GM21723 (cell line): ENCODE results near the gene MAP4K5.
"Not testable (repeated sequence)": the region's sequence is repeated elsewhere in the genome, so short reads cannot be mapped to it uniquely, and the experiment has no call there.

Experiments
- ATAC-seq: cut with Tn5 transposase; IDR thresholded peaks from one replicate; pipeline ENCODE4 v1.9.1; 2021; ENCODE audit warnings: mild to moderate bottlenecking, moderate library complexity; ENCODE audit not compliant: unreplicated experiment

The MAP4K5 gene

DNA sequence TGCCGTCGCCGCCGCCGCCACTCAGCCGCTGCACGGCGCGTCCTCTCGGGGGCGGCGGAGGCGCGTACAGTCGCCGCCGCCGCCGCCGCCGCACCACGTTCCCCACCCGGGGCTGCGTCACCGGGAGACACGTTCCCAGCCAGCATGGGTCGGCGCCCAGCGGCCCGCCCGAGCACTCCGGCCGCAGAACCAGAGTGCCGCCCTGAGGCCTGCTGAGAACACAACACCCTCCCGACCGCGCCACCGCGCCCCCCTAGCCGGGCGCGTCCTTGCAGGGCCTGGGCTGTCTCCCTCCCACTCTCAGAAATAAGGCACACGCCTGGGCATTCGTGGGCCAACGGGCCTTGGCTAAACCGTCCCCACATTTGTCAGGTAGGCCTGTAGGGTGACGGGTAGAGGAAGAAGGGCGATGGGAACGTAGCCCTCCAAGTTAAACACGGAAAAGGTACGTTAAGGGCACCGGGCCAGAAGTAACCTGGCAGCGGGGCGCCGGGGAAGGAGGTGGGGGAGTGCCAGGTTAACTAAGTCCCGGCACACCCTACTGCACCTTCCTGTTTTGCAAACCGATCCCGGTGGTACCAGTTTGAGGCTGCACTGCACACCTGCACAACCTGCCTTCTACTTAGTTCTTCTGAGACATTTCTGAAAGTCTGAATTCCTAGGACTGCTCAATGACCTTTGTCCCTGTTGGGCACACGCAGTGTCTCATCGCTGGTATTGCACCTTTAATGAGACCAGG, at the start of gene MAP4K5:
MAP4K5 (minus strand) TSS at position 68 of the 739 bp plus-strand sequence. CDS start 520 bp downstream, outside the sequence.
- peak; percentile 92 for ATAC-seq

DNA sequence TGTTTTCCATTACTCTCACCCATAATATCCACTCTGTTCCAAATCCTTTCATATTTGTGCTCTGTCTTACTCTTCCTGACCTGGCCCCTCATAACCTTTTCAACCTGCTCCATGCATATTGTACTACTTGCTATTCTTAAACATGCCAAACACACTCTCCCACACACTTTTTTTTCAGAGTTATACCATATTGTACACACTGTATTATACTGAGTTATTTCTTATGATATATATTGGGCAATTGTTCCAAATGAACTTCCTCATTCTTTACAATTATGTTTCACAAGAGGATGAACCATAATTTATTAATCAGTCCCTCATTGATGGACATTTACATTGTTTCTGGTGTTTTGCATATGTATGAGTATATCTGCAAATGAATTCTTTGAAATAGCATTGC, 46.1 kb upstream of the MAP4K5 start:
- ATAC-seq = no peak

DNA sequence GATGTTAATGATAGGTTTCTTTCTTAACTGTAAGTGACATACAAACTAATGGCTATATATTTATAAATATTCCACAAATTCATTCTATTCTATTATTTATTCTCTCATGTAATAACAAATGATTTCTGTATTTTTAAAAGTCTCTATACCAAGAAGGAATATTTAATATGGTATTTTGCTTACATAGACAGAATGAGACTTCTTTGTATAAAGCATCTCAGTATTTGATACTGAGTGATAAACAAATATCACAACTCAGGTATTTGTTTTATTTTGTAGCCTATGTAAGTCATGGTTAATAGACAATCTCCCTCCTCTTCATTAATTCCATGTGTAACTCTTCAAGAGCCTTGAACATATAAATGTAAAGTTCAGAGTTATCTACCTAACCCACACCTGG, 45.6 kb upstream of the MAP4K5 start:
- no peak for ATAC-seq

DNA sequence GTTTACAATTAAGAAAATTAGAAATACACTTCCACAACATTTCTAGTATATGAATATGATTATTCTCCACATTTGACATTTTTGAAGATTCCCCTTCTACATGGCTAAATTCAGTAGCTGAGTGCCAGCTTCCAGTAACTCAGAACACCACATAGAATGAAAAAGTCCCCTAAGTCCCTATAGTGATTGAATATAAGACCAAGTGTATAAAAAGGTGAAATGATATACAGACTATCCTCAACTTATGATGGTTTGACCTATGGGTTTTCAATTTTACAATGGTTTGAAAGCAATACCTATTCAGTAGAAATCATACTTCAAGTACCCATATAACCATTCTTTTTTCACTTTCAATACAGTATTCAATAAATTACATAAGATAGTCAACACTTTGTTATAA, 43.4 kb upstream of the MAP4K5 start:
- ATAC-seq = no peak

DNA sequence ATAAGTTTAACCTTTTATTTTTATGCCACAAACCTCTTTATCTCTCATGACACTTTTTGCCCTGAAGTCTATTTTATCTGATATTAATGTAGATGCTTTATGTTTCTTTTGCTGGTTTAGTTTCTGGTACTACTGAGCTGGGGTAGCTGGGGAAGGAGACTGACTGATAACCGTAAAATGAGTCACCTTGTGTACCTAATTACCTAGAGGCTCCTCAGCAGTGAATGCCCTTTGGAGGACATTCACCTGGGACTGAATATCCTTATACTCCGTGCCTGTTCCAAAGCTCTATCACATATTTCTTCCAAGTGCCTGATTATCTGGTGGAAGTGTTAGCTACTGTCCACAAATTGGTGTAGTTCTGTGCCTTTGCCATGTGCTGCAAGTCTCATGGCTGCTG, 41.5 kb upstream of the MAP4K5 start:
- no peak for ATAC-seq

DNA sequence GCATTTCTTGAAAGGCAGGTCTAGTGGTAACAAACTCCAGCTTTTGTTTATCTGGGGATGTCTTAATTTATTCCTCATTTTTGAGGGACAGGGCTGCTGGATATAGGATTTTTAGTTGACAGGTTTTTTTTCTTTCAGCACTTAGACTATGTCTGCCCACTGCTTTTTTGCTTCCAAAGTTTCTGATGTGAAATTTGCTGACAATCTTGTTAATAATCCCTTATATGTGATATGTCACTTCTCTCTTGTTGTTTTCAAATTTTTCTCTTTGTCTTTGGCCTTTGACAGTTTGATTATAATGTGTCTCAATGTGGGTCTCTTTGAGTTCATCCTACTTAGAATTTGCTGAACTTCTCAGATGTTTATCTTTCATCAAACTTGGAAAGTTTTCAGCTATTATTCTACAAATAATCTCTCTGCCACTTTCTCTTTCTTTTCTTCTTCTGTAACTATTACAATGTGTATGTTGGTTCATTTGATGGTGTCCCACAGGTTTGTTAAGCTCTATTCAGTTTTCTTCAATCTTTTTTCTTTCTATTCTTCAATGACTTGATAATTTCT, 37.4 kb upstream of the MAP4K5 start:
- no peak for ATAC-seq

DNA sequence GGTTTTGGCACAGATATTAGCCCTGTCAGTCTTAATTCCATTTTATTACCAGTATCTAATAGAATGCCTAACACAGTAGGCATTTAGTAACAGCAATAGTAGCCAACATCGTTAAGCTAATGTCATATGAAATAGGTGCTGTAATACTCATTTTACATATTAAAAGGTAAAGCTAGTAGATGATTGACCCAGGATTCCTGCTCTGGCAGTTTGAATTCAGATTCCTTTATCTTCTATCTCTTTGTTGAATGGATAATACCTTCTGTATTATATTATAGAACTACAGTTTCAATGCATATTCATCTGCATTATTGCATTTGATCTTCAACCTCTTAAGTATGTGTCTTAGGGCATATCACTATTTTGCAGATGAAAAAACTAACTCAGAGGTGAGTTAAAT, 30.5 kb upstream of the MAP4K5 start:
- no peak for ATAC-seq

DNA sequence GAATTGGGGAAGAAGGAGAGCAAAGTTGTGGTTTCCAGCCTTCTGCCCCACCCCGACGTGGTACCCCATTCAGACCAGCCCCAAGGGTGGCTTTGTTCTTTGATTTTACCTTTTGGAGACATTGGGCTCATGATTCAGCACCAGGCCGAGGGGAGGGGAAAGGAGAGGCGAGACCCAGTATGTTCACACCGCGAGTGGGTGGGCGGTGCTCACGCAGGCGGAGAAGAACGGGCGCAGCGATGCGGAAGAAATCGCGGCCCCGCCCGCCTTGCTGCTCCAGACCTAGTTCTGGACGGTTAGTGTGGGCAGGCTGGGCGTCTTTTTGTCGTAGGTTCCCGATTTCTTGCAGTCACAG, 28.5 kb upstream of the MAP4K5 start:
- no peak for ATAC-seq

DNA sequence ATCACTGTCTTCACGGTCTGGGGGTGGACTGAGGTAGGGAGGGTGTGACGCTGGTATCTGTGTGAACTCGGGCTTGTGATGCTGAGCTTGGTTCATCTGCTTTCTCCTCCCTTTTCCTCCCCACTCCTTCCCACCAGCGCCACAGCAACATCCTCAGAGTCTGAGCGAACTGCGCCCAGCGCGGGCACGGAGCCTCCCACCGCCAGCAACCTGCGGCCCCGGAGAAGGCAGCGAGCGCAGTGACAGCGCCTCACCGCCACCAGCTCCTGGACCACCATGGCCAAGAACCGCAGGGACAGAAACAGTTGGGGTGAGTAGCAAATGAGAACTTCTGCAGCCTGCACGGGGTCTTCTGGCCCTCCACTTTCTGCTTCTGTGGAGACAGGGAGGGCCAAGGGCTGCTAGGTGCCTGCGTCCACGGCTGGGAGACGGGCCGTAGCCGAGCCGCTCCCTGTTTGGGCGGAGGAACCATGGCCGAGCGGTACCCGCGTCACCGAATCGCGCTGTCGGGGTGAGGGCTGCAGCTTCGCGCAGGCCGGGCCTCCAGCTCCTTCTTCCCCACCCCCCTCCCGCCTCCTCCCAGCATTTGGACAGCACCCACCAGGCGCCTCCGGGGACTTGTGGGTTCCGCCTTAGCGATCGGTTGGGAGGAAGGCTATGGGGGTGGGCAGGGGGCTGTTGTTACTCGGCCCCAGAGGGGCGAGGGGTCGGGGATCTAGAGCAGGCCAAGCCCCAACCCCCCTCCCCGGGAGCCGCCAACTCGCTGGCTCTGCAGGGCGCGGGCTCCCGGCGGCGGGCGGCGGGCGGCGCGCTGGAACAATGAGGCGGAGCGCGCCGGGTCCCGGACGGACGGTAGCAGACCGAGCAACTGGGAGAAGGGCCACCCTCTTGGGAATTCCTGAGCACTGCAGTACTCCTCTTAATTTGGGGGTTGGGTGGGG, 27.9 kb upstream of the MAP4K5 start, which contains the start of gene ATL1:
ATL1 (plus strand) TSS at position 156 of the 941 bp plus-strand sequence; CDS start at position 277, 121 bp downstream.
- ATAC-seq = no peak

DNA sequence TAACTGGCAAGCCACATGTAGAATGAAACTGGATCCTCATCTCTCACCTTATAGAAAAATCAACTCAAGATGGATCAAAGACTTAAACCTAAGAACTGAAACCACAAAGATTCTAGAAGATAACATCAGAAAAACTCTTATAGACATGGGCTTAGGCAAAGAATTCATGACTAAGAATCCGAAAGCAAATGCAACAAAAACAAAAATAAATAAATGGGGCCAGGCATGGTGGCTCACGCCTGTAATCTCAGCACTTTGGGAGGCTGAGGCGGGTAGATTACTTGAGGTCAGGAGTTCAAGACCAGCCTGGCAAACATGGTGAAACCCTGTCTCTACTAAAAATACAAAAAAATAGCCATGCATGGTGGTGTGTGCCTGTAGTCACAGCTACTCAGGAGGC, 20.4 kb upstream of the MAP4K5 start:
- not testable (repeated sequence) for ATAC-seq

DNA sequence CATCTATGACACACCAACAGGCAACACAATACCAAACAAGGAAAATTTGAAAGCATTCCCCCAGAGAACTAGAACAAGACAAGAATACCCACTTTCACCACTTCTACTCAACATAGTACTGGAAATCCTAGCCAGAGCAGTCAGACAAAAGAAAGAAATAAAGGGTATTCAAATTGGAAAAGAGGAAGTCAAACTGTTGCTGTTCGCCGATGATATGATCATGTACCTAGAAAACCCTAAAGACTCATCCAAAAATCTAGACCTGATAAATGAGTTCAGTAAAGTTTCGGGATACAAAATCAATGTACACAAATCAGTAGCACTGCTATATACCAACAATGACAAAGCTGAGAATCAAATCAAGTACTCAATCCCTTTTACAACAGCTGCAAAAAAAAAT, 19.5 kb upstream of the MAP4K5 start:
- ATAC-seq = no peak

DNA sequence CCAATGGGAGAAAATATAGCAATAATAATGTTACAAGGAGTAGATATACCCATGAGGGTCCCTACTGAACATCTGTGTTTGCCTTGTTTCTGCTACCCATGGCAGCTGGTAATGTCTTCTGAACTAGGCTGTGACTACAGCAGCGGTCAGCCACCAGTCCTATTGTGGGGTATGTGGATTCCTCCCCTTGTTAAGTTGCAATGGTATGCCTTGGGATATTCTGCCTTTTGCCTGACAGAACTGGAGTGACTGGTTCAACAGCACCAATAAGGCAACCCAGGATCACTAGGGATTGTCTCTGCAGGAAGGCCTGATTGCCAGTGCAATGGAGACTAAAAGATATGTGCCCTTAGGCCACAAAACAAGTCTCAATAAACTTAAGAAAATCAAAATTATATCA, 17.9 kb upstream of the MAP4K5 start:
- no peak for ATAC-seq

DNA sequence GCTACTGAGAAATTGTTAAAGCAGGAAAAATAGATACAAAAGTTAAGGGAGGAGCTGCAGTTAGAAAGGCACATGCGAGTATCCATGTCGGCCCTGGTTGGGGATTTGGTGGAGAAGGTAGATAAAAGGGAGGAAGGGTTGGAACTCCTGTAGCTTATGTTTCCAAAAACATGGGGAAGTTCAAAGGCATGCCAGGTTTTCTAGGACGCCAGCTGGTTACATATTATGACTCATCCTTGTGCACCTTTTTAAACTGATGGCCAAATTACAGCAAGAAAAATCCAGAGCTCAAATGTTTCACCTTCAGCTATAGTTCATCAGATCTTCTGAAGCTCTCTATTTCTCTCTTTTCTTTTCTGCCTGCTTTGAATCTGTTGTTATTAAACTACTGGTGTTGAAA, 13.2 kb upstream of the MAP4K5 start:
- no peak for ATAC-seq

DNA sequence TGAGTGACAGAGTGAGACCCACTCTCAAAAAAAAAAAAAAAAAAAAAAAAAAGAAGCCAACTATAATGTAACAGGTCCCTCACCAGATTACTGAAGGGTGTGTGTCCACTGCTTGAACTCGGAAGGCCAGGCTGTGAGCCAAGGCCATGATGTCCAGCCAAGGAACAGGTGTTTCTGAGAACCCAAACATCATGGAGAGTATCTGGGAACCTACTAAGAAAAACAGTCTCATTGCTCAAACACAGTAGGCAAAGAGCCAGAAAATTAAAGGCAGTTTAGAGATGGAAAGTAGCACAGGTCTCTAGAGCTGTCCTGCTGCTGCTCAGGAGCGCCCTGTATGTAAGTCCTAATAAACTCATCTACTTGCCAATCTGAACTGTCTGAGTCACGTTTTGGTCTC, 12.5 kb upstream of the MAP4K5 start:
- ATAC-seq = no peak

DNA sequence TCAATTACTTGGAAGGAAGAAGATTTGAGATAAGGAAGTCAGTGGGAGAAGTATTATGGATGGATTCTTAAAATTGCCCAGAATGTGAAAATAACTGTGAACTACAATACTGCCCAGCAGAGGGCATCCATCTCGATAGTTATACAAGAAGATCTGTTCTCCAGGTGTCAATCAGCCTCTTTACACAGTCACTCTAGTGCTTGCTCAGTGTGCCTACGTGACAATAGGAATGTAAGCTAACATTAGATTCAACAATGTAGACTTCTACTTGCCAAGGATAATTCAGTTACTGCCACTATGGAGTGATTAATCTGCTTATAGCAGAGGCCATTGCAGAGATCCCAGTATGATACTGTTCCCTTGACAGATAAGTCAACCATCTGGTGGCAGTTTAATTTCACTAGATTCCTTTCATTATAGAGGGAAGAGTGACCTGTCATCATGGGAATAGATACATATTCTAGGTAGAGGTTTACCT, 10.6 kb upstream of the MAP4K5 start:
- ATAC-seq = no peak

DNA sequence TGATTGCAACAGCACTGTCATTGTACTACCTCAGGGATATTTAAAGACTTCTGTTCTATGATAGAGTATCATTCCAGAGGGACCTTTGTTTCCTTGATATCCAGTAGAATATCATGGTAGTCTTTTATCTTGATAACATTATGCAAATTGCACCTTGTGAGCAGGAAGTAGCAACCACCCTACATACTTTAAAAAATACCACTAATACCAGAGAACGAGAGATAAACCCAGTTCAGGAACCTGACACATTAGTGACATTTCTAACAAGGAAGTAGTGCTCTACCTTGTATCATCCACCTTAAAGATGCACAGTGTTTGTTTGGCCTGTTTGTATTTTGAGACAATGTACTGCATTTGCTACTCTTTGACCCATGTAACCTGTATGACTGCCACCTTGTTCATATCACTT, 8.8 kb upstream of the MAP4K5 start:
- ATAC-seq = no peak

DNA sequence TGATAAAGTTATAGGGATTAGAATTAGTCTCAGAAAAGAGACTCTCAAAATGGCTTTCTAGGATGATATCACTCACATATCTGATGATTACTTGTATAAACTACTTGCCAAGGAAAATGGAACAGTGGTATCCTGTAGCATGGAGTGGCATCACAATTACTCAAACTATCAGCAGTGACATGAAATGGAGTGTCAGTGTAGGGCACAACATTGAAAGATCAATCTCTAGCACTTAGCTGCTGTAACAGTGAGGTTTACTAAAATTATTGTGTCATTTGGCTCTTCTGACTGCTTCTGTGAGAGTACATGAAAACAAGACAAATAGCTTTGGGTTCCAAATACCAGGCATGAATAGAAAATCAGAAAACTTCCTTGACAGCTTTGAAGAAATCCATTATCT, 6.7 kb upstream of the MAP4K5 start:
- ATAC-seq = no peak

DNA sequence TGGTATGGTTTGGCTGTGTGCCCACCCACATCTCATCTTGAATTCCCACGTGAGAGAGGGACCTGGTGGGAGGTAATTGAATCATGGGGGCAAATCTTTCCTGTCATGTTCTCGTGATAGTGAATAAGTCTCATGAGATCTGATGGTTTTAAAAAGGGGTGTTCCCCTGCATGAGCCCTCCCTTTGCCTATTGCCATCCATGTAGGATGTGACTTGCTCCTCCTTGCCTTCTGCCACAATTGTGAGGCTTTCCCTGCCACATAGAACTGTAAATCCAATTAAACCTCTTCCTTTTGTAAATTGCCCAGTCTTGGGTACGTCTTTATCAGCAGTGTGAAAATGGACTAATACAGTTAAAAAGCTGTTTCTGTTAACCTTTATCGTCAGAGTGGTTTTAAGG, 5.7 kb upstream of the MAP4K5 start:
- ATAC-seq = not testable (repeated sequence)

DNA sequence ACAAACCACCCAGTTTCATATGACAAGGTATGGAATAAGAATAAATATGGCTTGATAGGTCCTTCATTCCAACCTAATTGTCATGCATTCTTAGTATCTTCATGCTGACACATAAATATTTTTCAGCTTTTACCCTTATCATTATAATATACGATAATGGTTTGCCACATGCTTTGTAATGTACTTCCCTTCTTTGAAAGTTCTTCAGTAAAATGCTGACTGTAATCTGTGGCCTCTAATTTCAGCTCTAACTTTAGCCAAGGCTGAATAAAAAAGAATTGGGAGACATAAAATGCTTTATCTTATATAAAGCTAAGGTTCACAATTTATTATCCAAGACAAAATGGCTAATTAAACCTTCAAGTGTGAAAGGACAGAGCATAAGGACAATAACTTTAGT, 2.6 kb upstream of the MAP4K5 start:
- no peak for ATAC-seq

DNA sequence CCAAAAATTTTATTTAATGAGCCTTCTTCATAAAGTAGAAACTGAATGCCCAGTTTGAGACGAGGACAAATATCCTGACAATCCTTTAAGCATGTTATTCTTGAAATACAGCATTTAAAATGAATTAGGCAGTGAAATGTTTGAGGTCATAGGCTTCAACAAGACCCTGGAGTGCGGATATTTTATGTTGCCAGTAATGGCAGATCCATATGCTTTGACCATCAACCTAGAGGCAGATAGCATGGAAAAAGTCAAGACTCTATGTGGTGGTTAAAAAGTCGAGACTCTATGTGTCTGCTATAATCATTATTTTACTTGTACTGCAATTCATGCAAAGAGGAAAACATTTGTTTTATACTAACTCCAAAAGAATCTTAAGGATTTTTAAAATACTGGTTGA, 2.0 kb upstream of the MAP4K5 start:
- ATAC-seq = no peak

DNA sequence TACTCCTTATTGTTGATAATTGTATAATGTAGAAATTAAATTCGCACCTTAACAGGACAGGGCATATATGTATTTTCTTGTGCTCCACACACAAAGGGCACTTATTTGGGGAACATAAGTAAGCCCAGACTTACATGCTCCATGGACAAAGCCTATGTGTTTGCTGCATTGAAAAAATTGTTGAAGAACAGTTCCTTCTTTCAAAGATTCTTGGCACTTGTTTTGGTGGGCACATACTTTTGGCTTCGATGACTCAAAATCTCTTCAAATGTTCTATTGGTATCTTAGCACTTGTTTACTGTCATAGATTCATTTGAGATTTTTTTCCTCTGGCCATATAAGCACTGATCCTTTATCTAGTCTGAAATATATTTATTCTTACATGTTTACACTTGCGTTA, 1.4 kb upstream of the MAP4K5 start:
- no peak for ATAC-seq
